22Rv1 (cell line): Measurements from ENCODE around the gene KLRF2.

Source experiments
- H3K27ac ChIP-seq: fragments of 450-650 bp; 2 replicates; pipeline ENCODE4 v1.5.1; 2017
- ZFX ChIP-seq: fragments of 450-650 bp; IDR thresholded peaks from 2 replicates; pipeline ENCODE4 v1.6.1; 2017; ENCODE audit warnings: antibody characterized with exemption, borderline replicate concordance
- TF ChIP-seq, protein P1 (sequence below): fragments of 450-650 bp; IDR thresholded peaks from 2 replicates; pipeline ENCODE4 v1.5.1; 2017; ENCODE audit warnings: mild to moderate bottlenecking

Gene KLRF2

GRCh38 chr12:9883175-9883574 lies 1.9 kb downstream of the KLRF2 start:
- no peak overlapping the region for H3K27ac ChIP-seq
- no peak for TF ChIP-seq ZFX
- TF ChIP-seq, protein P1, sequence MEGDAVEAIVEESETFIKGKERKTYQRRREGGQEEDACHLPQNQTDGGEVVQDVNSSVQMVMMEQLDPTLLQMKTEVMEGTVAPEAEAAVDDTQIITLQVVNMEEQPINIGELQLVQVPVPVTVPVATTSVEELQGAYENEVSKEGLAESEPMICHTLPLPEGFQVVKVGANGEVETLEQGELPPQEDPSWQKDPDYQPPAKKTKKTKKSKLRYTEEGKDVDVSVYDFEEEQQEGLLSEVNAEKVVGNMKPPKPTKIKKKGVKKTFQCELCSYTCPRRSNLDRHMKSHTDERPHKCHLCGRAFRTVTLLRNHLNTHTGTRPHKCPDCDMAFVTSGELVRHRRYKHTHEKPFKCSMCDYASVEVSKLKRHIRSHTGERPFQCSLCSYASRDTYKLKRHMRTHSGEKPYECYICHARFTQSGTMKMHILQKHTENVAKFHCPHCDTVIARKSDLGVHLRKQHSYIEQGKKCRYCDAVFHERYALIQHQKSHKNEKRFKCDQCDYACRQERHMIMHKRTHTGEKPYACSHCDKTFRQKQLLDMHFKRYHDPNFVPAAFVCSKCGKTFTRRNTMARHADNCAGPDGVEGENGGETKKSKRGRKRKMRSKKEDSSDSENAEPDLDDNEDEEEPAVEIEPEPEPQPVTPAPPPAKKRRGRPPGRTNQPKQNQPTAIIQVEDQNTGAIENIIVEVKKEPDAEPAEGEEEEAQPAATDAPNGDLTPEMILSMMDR, result no peak

DNA sequence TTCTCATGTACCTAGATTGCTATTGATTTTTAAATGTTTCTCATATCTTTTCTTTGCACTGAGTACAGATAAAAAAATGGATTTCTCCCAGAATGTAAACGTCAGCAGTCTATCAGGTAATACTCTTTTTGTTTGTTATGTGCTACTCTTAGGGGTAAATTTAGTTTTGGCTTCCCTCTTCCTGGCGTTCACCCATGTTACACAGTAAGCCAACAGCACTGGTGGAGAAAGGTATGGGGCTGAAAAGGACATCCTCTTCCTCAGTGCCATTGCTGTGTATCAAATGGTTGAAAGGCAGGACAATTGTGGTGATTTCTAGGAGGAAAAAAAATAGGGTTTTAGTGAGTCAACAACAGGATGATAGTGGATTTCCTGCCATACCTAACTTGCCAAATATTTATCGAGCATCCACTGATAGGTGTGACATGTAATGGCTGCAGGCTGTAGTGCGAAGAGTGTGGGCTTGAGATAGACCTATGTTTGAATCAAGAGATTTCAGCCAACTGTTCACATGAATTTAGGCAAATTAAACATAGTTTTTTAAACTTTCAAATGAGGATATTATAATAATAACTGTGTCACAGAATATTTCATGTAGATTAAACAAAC lies 7.5 kb downstream of the KLRF2 start:
- no peak overlapping the region for H3K27ac ChIP-seq
- TF ChIP-seq ZFX, result no peak

DNA sequence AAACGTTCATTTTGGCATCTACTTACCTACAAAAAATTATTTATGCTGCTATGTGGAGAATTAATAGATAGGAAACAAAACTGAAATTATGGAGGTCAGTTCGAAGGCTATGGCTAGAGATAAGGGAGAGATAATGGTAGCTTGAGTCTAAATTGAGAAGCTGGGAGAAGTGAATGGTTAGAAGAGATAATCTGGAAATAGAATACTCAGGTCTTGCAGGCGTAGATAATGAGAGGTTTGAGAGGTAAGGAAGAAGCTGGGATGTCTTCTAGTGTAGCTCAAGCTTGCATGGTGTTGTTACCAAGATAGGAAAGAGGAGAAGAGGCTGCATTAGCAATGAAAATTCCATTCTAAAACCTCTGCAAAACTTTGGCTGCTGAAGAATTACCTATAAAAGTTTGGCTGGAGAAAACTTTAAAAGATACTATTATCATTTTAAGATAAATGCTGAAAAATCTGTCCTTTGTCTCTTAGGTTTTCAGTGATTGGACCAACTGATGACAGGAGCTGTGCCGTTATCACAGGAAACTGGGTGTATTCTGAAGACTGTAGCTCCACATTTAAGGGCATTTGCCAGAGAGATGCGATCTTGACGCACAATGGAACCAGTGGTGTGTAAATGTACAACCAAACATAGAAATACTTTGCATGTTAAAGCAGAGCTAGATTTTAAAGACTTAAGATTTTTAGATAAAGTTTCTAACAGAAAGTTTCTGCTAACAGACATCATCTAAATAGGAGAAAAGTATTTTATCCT lies 14.1 kb downstream of the KLRF2 start:
- no peak for TF ChIP-seq ZFX
- TF ChIP-seq, protein P1, result no peak
- no peak overlapping the region for H3K27ac ChIP-seq

- H3K27ac ChIP-seq, result no peak overlapping the region
- TF ChIP-seq, protein P1, result no peak
- no peak for TF ChIP-seq ZFX
Measured at GRCh38 chr12:9897535-9897934, 16.2 kb downstream of the KLRF2 start.

GRCh38 chr12:9899209-9899608 lies 17.9 kb downstream of the KLRF2 start:
- H3K27ac ChIP-seq, result no peak overlapping the region
- no peak for TF ChIP-seq ZFX
- TF ChIP-seq, protein P1, result no peak

DNA sequence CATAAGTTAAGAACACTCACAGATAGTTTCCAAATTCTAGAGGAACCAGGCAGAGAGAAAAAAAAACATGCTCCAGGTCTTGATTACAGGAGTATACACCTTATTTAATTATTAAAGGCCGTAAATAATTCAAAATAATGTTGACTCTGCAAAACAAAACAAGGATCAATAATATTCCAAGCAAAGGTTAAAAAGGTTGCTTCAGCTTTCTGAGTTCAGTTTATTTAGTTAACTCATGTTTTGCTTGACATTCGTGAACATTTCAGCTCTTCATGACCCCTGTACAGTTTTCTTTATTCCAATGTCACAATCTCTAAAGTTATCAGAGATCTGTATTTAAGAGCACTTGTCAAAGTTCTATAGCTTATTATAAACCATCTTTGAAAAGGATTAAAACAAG lies 19.6 kb downstream of the KLRF2 start:
- TF ChIP-seq ZFX, result no peak
- TF ChIP-seq, protein P1, result no peak
- no peak overlapping the region for H3K27ac ChIP-seq

- H3K27ac ChIP-seq, result no peak overlapping the region
- TF ChIP-seq, protein P1, result no peak
- no peak for TF ChIP-seq ZFX
Measured at GRCh38 chr12:9902539-9903228, 21.4 kb downstream of the KLRF2 start.
